SHP77 (cell line): ENCODE results near the gene MCAT.
A peak's percentile ranks its signal among the peaks of the same experiment; 100 is the strongest.

Experiments used
- DNase-seq, 2 experiments: peaks; one replicate each; lab custom pipeline; 2025; lab: John Stamatoyannopoulos, UW

Gene MCAT, protein sequence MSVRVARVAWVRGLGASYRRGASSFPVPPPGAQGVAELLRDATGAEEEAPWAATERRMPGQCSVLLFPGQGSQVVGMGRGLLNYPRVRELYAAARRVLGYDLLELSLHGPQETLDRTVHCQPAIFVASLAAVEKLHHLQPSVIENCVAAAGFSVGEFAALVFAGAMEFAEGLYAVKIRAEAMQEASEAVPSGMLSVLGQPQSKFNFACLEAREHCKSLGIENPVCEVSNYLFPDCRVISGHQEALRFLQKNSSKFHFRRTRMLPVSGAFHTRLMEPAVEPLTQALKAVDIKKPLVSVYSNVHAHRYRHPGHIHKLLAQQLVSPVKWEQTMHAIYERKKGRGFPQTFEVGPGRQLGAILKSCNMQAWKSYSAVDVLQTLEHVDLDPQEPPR

GRCh38 chr22:43142880-43143562 lies at the start of gene MCAT:
Gene MCAT, minus strand, starts transcription at chr22:43143398. Its CDS starts 50 bp downstream, at chr22:43143348.
- peak; percentile 76 to 82 for DNase-seq

- no peak for DNase-seq
Measured at GRCh38 chr22:43191831-43192230, 48.6 kb upstream of the MCAT start.

DNA sequence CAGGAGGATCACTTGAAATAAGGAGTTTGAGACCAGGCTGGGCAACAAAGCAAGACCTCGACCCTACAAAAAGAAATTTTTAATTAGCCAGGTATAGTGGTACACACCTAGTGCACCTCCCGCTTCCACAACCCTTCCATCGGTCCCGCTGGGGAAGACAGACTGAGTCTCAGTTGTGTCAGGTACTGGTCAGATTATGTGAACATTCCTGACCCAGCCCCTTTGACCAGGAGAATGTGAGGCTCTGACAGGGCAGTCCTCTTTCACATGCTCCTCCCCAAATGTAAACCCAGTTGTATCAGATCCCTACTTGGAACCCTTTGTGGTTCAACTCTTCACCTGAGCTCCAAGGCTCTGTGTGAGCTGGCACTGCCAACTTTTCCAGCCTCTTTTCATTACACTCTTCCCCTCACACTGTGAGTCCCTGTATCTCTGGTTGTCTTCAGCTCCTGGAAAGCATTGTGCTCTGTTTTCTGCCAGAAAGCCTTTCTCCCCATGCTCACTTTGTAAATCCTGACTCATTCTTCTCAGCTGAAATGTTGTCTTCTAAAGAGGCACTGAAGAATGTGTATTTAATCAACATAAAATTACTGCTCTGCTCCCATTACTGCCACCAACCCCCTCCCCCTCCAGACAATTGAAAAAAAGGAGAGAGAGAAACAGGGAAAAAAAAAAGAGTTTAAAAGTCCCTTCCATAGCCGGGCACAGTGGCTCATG lies 45.8 kb upstream of the MCAT start:
- no peak for DNase-seq

DNA sequence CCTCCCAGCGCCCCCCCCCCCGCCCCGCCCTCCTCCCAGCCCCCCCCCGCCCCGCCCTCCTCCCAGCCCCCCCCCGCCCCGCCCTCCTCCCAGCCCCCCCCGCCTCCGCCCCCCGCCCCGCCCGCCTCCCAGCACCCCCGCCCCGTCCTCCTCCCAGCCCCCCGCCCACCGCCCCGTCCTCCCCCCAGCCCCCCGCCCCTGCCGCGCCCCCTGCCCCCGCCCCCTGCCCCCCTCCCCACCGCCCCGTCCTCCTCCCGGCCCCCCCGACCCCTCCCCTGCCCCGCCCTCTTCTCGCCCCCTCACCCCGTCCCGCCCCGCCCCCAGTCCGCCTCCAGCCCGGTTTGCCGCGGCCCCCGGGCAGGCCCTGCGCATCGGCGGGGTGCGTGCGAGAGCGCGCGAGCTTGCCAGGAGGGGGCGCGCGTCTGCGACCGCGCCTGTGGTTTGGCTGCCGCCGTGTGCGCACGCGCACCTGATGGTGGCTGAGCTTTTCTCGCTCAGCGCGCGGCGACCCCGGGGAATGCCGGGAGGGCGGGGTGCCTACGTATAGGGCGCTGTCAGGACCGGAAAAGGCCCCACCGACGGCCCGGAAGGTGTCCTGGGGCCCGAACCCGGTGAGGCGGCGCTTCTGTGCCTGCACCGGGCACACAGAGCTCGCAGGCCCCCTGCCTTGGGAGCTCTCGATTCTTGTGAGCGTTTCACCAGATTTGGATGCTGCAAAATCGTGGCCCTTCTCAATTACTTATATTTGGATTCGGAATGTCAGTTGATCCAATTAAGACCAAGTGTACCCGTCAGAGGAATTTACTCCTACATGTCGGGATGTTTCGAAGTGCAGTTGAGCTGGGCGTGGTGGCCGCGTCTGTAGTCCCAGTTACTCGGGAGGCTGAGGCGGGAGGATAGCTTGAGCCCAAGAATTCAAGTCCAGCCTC lies 44.2 kb upstream of the MCAT start:
- peak; percentile 93 to 96 for DNase-seq

- DNase-seq = peak in 1 of 2 experiments; percentile 29
Measured at GRCh38 chr22:43186272-43187170, 43.3 kb upstream of the MCAT start, which contains the start of gene TTLL12. Gene TTLL12, minus strand, starts transcription at chr22:43187134. Its CDS starts 65 bp downstream, at chr22:43187069.

- DNase-seq = peak in 1 of 2 experiments; percentile 41
Measured at GRCh38 chr22:43185860-43186261, 42.7 kb upstream of the MCAT start.

DNA sequence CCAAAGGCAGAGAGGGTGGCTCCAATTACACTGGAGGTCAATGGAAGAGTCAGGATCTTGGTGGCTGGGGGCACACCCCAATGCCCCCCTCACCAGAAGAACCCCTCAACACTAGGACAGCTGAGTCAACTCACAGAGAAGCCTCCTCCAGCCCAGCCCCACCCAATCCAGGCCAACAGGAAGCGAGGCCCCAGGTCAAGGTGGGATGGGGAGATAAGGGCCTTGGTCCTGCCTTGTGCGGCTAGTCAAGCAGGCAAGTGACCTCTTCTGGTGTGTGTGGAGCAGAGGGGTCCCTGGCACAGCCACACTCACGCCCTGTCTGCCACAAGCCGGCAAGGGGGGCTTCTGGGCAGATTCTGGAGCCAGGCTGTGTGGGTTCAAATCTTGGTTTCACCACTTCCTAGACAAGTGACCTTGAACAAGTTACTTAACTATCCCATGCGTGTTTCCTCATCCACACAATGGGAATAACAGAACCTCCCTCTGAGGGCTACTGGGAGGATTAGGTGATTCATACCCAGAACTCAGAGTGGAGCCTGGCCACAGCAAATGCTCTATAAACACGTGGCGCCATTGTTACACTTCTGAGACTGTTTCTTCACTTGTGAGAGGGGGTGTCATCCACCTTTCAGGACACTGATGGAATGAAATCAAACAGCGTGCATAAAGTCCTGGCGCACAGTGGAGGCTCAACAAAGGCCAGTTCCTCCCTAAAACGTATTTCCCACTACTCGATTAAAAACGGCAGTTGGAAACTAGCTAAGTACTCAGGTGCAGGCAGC lies 40.5 kb upstream of the MCAT start:
- DNase-seq = no peak

DNA sequence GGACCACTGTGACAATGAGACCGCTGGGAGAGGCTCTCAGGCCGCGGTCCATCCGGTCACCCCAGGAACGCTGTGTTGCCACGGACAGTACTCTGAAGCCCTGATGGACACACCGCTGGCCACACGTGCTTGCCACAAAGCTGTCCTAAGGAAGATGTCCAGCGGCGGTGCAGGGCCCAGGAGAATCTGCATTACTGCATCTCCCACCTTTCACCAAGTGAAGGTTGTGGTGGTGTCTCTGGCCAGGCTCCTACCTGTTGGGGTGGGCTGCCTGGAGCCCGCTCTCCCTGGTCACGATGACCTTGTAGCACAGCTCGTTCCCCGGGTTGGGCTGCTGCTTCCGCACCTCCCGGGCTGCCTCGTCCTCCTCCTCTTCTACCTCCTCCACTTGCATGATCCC lies 39.5 kb upstream of the MCAT start:
- no peak for DNase-seq

- no peak for DNase-seq
Measured at GRCh38 chr22:43182118-43182517, 38.9 kb upstream of the MCAT start.

DNA sequence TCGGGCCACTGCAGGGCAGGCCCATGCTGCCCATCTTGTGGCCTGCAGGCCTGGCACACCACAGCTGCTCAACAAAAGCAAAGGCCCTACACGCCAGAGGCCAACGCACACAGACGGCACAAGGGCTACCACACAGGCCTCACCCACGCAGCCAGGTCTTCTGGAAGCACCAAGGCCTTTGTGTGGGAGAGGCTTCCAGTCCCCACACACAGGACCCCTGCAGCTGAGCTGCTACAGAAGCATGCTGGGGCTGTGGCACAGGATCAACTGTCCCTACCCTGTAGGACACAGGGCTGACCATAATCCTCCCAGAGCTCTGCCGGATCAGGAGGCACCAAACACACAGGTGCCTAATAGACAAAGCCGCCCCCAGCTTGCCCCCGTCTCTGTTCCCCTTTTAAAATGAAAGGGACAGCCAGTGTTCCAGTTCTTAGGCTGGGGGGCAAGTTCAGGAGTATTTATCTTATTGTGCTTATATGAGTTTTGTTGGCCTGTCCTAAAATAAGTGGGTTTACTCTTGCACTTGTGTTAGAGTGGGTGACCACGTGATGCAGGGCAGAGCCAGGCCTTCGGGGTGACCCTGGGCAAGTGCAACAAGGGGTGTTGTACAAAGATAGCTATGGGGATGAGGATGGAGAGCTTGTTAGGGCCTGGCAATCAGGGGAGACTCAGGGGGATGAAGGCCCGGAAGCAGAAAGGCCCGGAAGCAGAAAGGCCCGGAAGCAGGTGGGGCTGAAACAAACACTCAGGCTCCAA lies 38.3 kb upstream of the MCAT start:
- no peak for DNase-seq

DNA sequence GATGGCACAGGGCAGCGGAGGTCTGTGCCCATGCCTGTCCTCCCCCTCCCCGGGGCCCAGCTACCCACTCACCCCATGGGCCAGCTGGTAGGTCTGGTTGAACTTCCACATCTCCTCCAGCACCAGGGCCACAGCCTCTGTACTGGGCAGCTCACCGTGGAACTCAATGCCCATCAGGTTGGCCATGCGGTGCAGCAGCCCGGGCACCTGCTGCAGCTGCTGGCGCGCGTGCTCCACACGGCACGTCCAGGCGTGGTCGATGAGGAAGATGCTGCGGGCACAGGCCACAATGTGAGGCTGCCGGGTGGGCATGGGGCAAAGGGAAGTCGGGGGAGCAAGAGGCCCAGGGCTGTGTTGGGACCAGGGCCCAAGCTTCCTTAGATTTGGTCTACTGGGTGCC lies 37.5 kb upstream of the MCAT start:
- DNase-seq = no peak

- no peak for DNase-seq
Measured at GRCh38 chr22:43179911-43180195, 36.7 kb upstream of the MCAT start.

- no peak for DNase-seq
Measured at GRCh38 chr22:43179146-43179910, 36.1 kb upstream of the MCAT start.

- DNase-seq = no peak
Measured at GRCh38 chr22:43177479-43177878, 34.3 kb upstream of the MCAT start.

DNA sequence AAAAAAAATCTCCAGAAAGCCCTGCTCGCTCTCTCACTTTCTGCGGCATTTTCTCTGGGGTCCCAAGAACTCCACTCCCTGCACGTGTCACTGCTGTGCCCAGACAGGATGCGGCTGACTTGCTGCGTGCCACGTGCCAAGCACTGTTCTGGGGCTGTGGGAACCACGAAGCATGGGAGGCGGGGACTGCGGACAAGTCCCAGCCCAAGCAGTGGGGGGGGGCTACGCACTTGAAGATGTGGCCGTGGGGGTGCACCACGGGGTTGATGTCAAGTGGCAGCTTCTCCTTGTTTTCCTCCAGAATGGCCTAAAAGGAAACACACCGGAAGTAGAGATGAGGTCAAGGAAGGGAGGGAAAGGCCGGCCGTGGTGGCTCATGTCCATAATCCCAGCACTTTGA lies 32.9 kb upstream of the MCAT start:
- no peak for DNase-seq

GRCh38 chr22:43174941-43175531 lies 31.8 kb upstream of the MCAT start:
- DNase-seq = no peak

DNA sequence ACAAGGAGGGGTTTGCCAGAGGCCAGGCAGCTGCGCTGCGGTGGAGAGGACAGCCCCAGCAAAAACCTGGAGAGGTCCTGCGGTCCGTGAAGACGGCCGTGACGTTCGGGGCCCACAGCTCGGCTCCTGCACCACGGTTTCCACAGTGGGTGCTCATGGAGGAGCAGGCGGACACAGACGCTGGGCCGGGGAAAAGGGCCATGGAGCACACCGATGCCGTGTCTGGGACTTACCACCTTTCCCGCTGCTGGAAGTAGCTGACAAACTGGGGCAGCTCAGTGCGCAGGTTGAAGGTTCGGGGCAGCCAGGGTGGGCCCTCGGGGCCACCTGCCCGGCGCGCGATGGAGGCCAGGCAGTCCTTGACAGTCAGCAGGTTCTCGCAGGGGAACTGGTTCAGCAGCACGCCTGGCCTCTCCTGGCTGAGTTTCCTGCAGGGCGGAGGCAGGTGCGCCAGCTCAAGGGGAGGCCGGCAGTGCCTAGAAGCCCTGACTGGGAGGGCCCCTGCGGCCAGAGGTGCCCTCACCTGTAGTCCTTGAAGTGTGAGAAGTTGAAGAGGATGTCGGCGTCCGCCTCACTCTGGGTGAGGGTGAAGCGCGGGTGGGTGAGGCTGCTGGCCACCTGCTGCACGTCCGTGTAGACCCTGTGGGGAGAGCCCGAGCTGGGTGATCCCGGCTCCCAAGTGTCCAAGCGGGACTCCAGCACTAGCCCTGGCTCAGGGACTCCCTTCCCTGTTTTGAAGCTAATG lies 30.9 kb upstream of the MCAT start:
- no peak for DNase-seq
